GM21576 (cell line): ENCODE data around the gene TGFB1I1.

Source experiments
- ATAC-seq: cut with Tn5 transposase; IDR thresholded peaks from one replicate; pipeline ENCODE4 v1.9.1; 2021; ENCODE audit warnings: mild to moderate bottlenecking, moderate library complexity; ENCODE audit not compliant: unreplicated experiment

TGFB1I1 gene

DNA sequence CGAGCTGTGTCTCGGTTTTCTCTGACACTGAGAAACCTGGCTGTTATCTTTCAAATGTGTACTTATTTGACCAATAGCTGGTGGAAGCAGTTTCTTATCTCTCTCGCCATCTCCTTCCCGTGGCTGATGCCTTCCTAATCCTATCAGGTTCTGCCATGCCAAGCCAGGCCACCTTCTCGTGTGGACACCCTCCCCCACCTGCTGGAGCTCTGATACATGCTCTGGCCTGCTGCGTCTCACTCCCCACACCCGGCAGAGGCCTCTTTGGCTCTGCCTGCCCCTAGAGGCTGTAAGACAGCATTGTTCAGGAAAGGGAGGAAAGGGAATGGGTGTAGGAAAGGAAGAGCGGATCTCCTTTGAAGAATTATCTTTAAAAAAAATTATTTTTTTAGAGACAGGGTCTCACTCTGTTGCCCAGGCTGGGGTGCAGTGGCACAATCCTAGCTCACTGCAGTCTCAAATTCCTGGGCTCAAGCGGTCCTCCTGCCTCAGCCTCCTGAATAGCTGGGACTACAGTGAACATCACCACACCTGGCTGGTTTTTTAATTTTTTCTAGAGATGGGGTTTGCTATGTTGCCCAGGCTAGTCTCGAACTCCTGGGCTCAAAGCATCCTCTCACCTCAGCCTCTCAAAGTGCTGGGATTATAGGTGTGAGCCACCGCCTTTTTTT lies 20.1 kb upstream of the TGFB1I1 start:
- ATAC-seq = no peak

DNA sequence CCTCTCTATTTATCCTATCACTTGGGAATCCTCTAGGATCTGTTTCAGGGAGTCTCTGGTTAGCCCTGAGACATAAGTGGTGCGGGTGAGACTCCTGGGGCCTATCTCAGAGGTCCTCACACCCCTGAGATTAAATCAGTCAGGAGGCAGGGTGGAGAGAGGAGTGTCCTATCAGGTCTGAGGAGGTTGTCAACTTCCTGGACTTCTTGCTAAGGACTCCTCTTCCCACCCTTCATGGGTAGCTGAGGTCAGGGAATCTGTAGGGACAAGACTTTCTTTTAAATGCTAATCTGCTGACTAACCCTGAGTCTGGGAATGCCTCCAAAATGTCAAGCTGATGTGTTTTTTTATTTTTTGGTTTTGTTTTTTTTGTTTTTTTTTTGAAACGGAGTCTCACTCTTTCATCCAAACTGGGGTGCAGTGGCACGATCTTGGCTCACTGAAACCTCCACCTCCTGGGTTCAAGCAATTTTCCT lies 19.3 kb upstream of the TGFB1I1 start:
- no peak for ATAC-seq

DNA sequence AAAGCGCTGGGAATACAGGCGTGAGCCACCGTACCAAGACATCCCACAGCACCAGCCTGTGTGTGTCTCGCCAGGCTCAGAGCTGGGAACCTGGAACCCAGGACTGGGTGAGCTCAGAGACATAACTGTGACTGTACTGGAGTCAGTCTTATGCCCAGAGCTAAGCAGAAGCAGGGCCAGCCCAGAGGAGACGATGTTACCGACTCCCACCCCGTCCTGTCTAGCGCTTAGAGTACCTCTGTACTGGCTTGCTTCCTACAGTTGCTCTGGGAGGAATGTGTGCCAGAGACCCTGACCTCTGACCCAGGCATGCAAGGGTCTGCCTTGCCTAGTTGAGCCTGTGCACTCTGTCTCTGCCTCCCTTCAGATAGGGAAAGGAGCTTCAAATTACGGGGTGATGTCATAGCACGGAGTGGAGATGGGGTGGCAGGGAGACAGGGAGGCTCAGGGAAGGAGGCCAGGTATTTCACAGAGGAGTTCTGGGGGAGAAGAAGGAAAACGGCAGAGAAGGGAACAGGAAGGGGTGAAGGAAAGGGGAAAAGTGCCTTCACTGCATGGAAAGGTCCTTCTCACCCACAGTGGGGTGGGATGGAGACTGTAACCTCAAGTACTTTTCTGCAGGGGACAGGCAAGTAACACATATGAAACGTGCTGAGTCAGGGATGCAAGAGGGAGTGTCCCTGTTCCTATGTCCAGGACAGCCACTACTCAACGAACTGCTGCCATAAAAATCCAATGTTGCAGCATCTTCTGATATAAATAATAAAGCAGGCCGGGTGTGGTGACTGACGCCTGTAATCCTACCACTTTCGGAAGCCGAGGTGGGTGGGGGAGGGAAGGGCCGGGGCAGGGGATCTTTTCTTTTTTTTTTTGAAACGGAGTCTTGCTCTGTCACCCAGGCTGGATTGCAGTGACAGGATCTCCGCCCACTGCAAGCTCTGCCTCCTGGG lies 18.4 kb upstream of the TGFB1I1 start:
- ATAC-seq = no peak

DNA sequence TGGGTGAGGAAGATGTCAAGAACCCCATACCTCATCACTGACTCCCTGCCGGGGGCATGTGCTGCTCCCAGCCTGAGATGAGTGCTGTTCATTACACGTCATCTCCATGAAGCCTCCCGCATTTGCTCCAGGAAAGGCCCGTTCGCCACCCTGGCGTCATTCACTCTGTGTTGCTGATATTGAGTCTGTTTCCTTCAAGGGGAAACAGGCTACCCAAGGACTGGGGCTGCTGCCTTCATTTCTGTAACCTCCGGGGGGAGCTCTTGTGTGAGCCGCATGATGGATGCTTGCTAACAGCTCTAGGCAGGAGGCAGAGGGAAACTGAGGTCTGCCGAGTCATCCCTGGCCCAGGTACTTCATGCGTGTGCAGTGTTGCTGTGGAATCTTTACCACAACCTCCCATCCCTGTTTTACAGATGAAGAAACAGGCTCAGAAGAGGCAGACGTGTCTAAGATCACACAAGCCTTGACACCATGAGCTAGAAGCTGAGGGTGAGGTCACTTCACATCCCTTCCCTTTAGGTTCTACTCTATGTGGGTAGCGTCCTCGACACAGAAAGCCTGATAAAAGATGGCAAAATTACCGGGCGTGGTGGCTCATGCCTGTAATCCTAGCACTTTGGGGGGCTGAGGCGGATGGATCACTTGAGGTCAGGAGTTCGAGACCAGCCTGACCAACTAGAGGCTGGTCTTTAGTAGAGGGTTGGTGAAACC lies 16.2 kb upstream of the TGFB1I1 start:
- ATAC-seq = no peak

DNA sequence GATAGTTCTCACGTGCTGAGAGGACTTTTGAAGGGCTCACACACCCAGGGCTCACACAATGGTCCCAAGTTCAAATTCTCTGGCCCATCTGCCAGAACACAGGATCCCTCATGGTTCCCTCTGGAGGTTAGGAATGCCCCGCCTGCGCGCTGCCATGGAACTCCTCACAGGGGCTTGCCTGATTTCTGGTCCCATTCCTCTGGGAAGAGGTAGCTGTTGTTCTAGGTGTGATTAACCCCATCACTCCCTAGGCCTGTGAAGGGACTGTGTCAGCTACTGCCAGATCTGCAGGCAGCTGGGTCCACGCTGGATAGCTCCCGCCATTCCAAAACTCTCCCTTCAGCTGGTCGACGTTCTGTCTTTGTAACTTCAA lies 15.0 kb upstream of the TGFB1I1 start:
- no peak for ATAC-seq

DNA sequence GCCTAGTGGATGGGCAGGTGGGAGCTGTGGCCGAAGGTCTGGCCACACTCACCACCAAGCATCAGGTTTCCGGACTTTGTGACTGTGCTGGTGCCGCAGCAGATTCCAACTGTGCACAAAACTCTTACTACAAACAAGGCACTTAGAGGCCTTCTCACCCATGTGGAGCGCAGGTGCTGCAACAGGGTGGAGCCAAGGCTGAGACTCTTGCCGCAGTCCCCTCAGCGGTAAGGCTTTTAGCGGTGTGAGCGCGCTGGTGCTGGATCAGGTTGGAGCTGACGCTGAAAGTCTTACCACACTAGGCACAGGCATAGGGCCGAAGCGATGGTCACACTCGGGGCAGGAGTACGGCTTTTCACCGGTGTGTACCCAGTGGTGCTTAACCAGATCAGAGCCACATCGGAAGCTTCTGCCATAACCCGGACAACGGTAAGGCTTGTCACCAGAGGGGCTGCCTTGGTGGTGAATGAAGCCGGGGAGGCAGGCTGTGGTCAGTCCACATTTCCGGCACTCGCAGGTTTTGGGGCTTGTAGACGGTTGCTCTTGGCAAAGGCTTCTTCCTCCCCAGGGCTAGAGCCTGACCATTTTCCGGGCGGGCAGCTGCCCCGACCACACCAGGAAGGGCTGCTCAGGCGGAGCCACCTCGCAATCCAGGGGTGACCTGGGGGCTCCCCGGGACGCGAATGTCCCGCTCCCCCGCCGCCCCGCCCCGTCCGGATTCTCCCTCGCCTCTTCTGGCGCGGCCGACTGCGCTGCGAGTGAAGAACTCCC lies 13.7 kb upstream of the TGFB1I1 start:
- peak; percentile 9 for ATAC-seq

DNA sequence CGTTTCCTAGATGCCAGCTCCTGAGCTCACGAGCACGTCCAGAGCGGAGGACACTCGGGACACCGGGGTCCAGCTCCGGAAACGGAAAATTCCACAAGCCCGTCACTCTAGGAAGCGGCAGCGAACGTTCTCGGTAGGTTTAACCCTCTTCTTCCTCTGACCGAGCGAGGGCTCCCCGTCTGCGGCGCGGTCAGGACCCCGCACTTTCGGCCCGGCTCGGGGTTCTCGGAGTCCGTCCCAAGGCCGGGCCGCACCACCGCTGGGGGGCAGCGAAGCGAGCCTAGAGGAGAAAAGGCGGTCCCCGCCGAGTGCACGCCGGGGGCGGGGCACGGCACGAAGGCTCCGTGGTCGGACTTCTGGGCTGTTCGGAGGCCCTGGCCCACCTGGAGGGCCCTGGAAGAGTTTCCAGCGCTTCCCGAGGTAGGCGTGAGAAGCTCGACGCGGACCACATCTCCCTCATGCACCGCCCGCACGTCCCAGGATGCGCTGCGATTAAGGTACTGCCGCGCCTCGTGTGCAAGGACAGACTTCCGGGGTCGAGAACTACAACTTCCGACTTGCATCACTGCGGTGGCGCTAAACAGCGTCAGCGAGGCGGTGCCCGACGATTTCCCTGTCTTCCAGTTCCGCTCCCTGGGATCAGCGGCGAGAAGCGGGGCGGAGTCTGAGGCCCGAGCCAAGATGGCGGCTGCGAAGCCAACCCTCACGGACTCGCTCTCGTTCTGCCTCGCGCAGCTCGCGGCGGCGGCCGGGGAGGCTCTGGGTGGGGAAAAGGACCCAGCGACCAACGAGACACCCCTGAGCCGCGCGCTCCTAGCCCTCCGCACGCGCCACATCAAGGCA lies 12.9 kb upstream of the TGFB1I1 start, which contains the start of gene ARMC5:
TSS of gene ARMC5 (plus strand) at position 658 of the 843 bp plus-strand sequence. CDS start at position 682, 24 bp downstream.
- peak; percentile 70 for ATAC-seq

DNA sequence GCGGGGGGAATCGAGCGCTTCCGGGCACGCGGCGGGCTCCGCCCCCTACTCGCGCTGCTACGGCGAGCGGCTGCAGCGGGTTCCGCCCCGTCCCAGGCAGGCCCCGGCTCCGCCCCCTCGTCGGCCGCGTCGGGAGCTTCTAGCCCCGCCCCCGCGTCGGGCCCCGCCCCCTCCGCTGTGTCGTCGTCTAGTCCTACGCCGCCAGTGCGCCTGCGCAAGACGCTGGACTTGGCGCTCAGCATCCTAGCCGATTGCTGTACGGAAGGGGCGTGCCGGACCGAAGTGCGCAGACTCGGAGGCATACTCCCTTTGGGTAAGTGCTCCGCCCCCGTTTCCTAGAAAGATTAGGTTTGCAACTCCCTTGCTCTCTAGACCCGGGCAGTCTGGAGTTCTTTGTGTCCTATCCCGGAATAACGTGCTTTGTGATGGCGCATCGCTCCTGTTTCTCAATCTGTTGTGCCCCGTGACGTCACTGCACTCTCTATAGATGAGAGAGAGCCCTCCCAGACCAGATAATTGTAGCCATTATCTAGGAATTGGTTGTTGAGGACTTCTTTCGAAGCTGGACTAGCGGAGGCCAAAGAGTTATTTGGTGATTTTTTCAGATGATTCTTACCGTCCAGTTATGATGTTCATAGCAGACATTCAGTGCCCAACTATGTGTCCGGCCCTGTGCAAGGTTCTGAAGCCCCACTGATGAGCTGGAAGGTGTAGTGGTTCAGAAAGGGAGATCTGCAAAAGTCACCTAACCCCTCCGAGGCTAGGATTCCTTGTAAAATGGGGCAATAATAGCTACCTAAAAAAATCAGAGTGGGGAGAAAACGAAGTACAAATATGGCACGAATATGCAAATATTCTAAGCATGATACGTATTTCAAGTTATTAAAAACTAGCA lies 12.0 kb upstream of the TGFB1I1 start:
- peak; percentile 55 for ATAC-seq

DNA sequence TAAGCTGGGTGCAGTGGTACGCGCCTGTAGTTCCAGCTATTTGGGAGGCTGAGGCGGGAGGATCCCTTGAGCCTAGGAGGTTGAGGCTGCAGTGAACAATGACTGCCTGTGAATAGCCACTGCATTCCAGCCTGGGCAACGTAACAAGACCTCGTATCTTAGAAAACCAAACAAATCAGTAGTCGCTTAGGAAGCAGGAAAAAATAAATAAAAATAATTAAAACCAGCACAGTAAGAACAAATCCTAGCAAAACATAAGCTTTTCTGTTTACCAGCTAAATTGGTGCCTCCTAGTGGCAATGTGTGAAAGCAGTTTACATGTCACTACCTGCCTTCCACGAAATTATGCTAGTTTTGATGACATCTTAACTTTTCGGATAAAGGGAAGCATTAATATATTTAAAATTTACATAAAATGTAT lies 11.4 kb upstream of the TGFB1I1 start:
- no peak for ATAC-seq

DNA sequence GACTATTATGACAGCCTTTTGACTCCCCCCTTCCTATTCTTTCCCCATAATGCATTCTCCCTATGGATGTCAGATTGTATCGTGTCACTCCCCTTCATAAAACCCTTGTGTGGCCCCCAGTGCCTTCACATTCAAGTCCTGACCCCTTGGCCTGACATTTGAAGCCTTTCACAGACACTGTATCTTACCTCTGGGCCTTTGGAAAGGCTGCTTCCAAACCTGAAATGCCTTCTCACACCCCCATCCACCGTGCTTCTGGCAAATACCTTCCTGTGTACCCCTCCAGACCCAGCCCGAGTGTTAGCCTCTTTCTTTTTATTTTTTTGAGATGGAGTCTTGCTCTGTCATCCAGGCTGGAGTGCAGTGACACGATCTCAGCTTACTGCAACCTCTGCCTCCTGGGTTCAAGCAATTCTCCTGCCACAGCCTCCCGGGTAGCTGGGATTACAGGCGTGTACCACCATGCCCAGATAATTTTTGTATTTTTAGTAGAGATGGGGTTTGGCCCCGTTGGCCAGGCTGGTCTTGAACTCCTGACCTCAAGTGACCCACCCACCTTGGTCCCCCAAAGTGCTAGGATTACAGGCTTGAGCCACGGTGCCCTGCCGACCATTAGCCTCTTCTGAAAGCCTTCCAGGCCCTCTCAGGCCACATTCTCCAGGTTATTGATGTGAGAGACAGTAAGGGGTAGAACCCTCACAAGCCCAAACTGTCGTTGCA lies 10.6 kb upstream of the TGFB1I1 start:
- ATAC-seq = no peak

DNA sequence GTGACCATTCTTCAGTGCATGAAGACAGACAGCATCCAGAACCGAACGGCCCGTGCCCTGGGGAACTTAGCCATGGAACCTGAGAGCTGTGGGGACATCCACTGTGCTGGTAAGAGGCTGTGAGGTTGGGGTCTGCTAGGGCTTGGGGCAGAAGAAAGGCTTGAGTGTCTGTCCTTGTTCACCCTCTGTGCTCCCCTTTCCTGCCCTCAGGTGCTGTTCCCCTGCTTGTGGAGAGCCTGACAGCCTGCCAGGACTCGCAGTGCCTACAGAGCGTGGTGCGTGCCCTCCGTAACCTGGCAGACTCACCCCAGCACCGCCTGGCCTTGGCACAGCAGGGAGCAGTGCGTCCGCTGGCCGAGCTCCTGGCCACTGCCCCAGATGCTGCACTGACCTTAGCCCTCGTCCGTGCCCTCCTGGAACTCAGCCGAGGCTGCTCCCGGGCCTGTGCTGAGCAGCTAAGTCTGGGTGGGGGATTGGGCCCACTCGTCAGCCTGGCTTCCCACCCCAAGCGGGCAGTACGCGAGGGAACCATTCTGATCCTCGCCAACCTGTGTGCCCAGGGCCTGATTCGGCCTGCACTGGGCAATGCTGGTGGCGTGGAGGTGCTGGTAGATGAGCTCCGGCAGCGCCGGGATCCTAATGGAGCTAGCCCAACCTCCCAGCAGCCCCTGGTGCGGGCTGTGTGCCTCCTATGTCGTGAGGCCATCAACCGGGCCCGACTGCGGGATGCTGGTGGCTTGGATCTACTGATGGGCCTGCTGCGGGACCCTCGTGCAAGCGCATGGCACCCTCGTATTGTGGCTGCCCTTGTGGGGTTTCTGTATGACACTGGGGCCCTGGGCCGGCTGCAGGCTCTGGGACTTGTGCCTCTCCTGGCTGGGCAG lies 9.8 kb upstream of the TGFB1I1 start:
- ATAC-seq = no peak

DNA sequence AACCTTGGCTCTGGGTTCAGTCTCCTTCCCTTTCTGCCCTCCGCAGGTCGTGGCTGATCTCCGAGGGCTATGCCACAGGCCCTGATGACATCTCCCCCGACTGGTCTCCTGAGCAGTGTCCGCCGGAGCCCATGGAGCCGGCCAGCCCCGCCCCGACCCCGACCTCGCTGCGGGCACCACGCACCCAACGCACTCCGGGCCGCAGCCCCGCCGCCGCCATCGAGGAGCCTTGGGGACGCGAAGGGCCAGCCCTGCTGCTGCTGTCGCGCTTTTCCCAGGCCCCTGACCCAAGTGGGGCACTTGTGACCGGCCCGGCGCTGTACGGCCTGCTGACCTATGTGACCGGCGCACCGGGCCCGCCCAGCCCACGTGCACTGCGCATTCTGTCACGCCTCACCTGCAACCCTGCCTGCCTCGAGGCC lies 7.6 kb upstream of the TGFB1I1 start:
- ATAC-seq = no peak

DNA sequence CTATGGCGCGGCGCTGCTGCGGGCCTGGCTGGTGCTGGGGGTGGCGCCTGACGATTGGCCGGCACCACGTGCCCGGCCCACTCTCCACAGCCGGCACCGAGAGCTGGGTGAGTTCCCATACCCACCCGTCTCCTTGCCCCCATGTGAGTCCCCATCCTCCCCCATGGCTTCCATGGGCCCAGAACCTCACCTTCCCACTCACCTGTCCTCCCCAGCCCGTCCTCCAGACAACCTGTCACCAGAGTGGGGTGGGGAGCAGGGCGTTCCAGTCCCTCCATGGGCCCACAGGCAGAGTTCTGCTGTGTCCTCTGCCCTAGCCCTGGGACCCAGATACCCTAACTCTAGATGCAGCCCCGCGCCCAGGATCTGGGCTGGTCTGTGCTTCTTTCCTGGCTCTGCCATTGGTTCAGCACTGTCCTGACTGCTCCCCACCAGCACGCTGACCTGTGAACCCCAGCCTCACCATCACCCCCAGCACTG lies 7.1 kb upstream of the TGFB1I1 start:
- no peak for ATAC-seq

DNA sequence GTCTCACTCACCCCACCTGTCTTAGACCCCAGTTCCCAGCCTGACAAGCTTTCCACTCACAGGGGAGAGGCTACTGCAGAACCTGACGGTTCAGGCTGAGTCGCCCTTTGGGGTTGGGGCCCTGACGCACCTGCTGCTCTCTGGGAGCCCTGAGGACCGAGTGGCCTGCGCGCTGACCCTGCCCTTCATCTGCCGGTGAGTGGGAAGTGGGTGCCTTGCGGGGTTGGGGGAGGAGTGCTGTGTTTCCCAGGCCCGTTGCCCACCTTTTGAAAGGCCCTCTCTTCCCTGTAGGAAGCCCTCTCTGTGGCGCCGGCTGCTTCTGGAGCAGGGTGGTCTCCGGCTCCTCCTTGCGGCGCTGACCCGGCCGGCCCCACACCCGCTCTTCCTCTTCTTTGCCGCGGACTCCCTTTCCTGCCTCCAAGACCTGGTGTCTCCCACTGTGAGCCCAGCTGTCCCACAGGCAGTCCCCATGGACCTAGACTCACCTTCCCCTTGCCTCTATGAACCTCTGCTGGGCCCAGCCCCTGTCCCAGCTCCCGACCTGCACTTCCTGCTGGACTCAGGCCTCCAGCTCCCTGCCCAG lies 6.1 kb upstream of the TGFB1I1 start:
- ATAC-seq = no peak

DNA sequence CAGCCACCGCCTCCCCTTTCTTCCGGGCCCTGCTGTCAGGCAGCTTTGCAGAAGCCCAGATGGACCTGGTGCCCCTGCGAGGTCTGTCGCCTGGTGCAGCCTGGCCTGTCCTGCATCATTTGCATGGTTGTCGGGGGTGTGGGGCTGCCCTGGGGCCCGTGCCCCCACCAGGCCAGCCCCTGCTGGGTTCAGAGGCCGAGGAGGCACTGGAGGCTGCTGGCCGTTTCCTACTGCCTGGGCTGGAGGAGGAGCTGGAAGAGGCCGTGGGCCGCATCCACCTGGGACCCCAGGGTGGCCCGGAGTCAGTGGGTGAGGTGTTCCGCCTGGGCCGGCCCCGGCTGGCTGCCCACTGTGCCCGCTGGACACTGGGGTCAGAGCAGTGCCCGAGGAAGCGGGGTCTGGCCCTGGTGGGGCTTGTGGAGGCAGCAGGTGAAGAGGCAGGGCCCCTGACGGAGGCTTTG lies 5.5 kb upstream of the TGFB1I1 start:
- ATAC-seq = no peak

DNA sequence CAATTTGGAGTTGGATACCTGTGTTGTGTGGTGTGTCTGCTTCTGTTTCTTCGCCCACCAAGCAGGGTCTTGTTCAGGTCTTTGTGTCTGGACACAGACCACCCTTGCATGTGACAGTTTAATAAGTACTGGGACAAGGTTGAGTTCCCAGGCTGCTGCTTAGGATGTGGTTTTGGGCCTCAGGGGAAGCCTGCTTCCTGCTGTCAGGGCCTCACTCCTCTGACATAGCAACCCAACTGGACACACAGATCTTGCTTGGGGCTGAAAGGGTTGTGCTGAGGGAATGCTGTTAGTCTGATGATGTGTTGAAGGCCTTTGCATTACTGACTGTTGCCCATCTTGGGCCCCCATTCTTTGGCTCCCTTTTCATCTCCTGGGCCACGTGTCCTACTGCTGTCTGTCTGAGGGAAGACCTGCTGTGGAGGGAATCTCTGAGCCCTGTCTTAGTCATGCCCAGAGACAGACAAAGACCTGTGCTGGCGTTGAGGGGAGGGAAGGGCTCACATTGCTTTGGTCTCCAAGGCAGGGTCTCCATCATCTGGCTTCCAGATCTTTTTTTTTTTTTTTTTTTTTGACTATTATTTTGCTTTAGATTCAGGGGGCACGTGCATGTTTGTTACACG lies 4.7 kb upstream of the TGFB1I1 start:
- ATAC-seq = no peak
